GM19455 (cell line): ENCODE results near the gene GRIP1.

Experiments
- ATAC-seq: cut with Tn5 transposase; IDR thresholded peaks from one replicate; pipeline ENCODE4 v1.9.1; 2021; ENCODE audit not compliant: unreplicated experiment

Gene GRIP1

DNA sequence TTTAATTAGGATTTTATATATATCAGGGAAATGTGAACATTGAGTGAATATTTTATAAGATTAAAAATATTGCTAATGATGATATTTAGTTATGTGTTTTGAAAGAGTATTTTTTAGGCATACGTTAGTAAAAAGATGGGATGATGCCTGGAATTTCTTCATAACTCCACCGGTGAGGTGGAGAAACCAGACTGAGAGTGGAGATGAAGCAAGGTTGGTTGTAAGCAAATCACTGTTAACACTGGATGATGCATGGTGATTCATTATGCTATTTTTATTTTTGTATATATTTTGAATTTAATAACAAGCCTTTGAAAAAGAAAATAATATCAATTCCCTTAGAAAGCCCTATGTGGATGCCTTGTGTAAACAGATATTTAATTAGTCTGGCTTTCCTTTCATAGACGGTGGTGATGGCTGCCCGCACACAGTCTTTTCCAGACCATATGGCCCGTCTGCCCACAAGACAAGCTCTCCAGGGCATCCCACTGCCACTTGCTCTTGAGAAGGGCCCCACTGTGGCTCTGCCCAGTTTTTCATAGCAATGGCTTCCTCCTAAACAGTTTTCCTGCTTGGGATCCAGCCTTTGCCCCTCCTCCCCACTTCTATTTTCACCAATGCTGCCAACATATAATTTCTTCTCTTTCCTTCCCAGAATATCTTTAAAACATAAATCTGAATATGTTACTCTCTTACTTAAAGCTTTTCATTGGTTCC is 281.1 kb downstream of the GRIP1 start:
- no peak for ATAC-seq

DNA sequence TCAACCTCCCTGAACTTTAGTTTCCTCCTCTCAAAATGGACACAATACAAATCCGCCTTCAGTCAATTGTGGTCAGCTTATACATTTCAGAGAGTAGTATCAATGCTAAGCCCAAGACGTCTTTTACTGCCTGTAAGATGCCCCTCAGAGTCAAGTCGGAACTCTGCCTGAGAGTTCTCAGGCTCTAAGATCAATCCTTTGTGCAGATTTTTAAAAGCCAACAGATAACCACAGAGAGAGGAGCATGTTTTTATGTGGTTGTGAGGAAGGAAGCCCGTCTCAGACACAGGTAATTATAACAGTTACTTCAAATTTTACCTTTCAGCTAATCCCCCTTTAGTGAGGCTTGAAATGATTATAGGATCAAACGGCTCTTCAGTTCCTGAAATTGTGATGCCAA is 285.0 kb downstream of the GRIP1 start:
- ATAC-seq = no peak

DNA sequence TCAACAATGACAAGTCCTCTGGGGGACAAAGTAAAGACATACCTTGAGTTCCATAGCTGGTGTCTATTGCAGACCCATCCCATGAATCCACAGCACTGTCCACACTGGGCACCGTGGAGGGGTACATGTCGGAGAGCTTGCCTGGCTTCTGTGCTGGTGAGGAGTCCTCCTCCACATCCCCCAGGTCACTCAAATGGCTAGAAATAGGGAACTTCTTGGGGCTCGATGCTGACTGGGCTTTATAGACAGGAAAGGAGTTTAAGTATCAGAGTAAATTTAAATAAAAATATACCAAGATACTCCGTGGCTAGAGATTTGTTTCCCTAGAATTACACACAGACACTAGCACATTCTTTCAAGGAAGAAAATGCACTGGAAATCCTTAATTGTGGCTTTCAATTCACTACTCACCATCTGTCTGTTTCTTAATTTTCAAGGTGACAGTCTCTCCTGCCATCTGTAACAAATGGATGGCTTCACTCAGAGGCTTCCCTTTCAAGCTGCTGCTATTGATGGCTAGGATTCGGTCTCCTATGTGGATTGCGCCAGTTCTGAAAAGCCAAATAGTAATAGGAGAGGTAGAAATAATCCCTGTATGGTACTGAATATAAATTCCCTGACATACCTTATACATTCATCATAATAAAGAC is 286.5 kb downstream of the GRIP1 start:
- no peak for ATAC-seq

DNA sequence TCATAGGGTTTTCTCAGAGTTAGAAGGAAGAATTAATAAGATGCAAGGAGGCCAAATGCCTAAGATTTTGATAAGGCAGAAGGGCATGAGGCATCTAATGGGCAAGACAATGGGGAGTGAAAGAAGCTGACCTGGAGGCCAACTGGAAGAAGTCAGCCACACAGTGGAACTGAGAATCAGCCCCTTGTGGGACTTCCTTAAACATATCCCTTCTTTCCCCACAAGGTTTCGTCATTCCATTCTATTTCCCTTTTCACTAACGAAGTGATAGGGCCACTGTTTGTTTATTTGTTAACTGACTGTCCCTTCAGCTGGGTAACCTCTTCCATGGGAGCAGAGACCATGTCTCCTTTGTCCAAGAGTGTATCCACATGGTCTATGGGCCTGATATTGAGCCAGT is 290.4 kb downstream of the GRIP1 start:
- no peak for ATAC-seq

DNA sequence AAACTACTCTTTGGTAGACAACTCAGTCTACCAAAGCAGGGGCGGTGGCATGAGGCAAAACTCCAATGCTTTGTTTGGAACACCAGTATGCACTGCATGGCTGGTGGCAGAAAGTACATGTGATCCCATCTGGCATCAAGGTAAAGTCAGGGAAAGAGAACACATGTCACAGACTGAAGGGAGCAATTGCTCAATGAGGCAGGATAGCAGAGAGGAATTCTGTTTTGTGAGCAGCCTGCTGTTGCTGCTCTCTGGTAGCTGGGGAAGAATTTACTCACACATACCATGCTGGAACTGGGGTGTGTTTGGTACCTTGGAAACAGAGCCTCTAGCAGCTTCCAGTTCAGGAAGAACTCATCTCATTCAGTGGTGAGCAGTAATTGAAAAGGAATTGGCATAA is 291.8 kb downstream of the GRIP1 start:
- ATAC-seq = no peak

DNA sequence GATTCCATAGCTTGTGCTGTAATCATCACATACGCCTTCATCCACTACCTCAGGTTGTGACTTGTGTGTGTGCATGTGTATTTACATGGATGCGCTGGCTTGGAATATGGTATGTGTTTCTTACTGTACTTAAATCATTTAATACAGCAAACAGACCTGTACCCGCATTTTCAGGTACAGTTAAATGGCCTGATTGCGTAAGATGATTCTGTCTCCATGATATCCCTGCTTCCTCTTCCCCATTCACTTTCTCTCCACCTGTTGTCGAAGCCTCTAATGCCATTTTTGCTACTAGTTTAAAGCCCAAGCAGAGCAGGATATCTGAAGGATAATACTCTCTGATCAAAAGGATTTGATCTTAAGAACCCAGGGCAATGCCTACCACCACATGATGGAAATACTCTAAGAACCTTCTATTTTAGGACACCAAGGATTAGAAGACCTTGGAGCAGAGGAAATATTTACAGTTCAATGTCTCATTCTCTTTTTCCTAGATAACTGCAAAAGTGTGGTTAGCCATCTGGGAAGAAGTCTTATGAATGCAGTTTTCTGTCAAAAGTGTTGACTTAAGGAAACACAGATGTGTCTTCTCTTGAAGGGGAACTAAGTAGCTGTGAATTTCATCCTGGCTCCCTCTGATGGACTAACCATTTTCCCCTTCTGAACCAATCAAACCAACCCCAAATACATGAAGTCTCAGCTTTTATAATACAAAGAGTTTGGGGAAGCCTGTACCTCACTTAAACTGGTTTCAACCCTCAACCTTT is 297.9 kb downstream of the GRIP1 start:
- ATAC-seq = no peak

DNA sequence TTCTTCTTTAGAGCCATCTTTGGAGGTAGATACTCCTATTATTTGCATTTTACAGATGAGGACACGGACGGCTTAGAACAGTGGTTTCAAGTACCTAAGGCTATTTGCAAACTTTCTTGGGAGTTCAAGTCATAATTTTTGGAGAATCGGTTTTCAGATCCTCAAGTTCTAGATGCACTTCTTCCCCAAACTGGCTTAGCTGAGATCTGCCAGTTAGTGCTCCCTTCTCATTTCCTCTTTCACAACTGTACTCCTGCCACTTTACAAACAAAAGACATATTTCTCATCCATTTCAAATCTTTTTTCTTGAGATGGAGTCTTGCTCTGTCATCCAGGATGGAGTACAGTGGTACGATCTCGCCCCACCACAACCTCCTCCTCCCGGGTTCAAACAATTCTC is 299.3 kb downstream of the GRIP1 start:
- no peak for ATAC-seq

DNA sequence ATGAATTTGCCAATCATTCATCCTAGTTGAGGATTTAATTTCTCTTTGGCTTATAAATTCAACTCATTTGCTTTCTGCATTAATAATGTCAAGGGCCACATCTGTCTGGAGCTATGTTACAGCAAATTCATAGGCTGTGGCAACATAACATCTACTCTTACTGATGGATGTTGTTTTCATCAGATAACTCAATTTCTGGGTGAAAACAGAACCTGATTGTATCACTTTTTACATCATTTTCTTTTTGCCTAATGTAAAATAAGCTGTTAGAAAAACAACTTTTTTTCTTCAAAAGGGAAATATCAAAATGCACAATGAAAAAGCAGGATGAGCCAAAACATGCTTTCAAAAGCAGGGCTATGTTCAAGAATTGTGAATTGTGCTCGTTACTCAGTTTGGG is 303.3 kb downstream of the GRIP1 start:
- no peak for ATAC-seq

DNA sequence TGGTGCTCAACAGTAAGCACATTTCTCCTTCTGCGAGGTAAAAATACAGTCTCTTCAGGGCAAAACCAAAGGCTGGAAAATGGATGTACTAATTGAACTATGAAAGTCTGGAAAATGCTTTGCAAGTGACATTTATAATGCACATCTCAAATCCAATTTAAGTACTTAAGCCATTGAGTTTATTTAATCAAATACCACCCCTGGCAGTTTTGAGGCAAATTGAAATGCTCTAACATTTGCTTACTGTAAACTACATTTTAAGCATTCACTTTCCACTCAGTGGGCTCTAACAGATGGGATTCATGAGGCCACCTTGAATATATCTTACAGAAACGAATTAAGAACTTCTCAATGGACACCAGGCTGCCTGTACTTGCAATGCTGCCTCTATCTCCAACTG is 306.9 kb downstream of the GRIP1 start:
- ATAC-seq = no peak

DNA sequence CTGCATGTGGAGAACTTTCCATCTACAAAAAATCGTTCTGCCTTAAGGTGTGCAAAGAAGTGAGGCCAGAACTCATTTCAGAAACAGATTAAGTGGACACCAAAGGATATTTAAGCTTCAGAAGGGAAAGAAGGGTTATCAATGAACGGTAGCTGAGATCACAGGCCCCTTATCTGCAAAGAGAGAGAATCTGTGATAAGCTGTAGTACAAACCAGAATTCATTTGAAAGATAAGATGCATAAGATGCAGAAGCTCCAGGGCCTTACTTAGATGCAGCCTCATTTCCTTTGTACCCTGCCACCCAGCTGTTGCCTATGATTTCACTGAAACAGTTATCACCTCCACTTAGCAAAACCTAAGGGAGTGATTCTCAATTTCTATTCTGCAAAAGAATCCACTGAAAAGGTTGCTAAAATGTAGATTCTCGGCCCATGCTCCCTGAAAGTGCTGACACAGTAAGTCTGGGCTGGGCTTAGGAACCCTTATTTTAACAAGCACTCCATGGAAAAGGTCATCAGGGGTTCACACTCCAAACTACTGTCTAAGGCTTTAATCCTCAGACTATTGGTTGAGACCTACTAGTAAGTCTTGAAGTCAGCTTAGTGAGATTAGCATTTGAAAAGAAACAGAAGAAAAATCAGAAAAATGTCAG is 311.7 kb downstream of the GRIP1 start:
- ATAC-seq = no peak

DNA sequence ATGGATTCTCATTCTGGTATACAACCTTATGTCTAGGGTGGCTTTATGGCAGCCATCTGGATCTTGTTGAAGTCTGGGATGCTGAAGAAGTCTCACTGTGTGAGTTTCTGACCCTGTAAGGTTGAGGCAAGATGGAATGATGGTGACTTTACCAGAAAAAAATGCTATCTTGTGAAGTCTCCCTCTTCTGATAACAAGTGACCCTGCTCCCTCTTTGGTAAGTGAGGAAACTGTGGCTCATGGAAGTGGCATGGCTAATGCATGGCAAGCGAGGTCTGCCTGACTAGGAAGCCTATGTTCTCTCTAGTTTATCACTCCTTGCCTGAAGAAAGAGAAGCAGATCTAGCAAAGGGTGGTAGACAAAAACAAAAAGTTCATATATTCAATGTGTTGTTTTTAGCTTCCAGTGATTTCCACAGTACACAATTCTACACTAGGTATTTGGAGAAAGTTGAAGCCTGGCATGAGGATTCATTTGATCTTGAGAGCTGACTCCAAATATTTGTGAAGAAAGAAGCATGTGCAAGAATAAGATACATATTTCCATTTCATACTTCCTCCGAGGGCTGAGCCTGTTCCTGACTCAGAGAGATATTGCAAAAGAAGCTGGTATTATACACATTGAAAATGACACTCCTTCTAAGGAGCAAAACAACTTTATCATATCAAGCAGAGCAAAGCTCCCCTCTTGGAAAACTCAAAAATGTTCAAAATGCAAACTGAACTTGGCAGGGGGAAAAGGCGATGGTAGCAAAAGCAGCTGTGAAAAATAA is 313.0 kb downstream of the GRIP1 start:
- ATAC-seq = no peak

DNA sequence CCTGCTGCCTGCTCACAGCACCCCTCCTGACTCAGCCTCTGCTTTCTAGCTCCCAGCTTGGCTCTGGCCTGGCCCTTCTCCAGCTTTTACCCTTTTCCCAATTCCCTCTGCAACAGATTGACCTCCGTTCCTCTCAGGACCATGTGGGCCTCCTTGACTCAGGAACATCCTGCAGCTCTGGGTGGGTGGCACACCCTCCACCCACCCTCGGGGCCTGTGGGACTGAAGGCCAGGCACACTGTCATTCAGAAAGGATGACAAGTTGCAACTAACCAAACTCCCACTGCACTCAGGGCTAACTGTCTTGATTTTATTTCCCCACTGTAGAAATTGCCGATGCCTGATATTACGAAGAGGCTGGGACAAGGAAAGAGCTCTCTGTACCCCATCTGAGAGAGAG is 317.2 kb downstream of the GRIP1 start:
- ATAC-seq = no peak

DNA sequence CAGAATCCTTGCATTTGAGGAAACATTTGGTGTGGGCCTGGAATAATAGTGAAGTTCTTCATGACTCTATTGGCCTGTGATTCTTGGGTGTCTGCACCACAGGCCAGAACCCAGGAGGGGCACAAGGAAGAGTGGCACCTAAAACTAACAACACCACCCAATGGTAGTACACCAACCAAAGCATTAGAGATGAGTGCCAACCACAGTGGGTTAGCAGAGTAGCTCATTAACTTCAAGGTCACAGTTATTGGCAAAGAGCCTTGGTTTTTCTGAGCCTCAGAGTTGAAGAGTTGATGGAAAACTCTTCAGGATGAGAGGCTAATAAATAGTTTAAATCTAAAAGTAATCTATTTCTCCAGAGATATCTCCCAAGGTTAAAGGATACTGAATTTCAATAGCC is 319.6 kb downstream of the GRIP1 start:
- no peak for ATAC-seq

DNA sequence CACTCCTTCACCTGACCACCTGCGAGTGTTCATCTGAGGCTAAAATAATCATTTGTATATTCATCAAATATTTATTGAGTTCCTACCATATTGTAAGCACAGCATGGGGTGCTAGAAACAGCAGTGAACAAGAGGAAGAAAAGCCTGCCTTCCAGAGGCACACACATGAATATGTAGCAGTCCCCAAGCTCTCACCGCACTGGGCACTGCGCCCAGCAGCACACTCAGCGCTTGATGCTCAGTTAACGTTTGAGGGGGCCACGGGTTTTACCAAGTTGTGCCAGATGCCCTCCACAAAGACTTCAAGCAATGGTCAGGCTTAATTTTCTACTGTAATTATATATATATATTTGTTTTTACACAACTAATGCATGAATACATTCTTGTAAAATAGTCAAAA is 324.6 kb downstream of the GRIP1 start:
- ATAC-seq = no peak

DNA sequence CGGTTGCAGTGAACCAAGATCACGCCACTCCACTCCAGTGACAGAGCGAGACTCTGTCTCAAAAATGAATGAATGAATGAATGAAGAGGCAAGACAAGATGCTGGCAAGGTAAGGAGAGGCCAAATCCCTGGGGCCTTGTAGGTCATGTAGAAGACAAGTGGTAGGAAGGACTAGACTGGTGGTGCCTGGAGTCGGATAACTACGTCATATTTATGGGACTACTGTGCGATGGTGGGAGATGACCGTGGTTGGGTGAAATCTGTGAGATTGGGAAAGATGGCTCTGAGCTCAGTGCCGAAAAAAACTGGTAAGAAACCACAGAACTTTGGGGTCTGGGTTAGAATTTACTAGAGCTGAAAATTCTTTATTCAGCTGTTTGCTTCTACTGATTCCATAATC is 326.0 kb downstream of the GRIP1 start:
- no peak for ATAC-seq

DNA sequence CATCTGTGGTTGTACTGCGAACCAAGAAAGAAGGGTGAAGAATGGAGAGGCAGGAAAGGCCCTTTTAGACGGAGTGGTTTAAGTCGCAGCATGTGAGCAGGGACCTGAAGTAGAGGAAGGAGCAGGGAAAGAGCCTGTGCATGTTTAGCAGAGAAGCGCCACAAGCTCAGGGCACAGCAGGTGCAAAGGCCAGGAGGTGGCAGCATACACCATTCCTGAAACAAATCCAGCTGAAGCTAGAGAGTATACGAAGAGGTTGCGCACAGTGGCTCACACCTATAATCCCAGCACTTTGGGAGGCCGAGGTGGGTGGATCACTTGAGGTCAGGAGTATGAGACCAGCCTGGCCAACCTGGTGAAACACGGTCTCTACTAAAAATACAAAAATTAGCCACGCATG is 326.7 kb downstream of the GRIP1 start:
- no peak for ATAC-seq

DNA sequence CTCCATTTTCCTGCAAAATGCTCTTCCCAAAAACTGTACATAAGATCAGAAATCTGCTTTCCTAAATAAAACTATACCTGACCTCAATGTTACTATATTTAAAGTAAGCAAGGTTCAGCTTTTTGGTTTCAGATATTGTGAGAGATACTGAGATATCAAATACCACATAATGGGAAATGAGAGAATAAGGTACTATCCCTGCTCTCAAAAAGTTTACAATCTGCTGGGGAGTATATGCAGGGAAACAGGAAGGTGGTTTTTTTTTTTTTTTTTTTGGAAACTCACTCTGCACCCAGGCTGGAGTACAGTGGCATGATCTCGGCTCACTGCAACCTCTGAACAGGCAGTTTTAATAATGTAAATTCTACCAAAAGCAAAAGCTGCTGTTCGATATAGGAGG is 327.6 kb downstream of the GRIP1 start:
- no peak for ATAC-seq

DNA sequence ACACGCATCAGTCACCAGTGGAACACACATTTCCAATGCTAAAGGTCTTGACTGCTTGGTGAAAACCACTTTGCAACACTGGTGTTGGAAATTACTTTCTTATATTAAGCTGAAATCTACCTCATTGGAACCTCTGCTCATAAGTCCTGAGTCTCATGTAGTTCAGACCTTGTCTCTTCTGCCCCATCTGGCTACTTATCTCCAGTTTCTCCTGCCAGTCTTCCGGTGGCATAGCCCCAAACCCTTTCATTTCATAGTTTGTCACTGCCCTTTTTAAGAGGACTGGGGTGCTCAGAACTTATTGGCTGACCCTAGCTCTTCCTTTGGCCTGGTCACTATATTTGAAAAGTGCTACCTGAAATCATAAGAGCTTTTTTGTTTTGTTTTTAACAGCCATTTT is 332.9 kb downstream of the GRIP1 start:
- ATAC-seq = no peak

DNA sequence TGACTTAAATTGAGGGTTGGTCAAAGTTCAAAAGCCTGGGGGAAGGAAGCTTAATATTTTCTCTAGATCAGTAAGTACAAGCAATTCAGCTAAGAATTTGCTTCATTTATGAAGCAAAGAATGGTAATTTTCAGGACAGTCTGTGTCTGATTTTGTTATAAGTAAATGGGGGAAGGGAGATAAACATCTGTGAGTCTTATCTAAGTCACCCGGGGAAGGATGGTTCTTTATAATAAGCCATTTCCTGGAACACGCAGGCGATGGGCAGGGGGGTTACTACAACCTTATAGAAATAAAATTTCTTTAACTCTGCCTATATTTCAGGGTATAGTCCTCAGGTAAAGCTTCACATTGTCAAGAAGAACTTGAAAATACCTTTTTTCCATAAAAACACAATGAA is 333.7 kb downstream of the GRIP1 start:
- ATAC-seq = no peak

DNA sequence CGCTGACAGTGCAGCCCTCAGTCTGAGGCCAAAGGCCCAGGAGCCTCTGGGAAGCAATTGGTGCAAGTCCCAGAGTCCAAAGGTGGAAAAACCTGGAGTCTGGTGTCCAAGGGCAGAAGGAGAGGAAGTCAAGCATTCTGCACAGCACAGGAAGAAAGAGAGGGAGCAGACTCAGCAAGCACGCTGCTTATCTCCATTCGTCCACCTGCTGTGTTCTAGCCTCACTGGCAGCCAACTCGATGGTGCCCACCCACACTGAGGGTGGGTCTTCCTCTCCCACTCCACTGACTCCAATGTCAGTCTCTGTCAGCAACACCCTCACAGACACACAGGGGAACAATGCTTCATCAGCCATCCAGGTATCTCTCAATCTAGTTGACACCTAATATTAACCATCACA is 337.8 kb downstream of the GRIP1 start:
- ATAC-seq = no peak

DNA sequence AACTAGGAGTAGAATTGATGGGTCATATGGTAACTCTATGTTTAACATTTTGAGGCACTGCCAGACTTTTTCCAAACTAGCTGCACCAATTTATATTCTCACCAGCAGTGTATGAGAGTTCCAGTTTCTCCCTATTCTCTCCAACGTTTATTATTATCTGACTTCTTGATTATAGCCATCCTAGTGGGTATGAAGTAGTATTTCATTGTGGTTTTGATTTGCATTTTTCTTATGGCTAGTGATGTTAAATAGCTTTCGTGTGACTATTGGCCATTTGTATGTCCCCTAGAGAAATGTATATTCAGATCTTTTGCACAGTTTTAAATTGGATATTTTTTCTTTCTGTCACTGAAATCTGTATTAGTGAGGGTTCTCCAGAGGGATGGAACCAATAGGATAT is 338.7 kb downstream of the GRIP1 start:
- ATAC-seq = no peak
